Skeletal muscle tissue (tissue), 4 donors: ENCODE results near the gene ROR1. TPM values are rescaled to one million over a fixed set of nuclear protein-coding genes. Genes with fewer than 3 reads are reported as not detected.
A peak's percentile ranks its signal among the peaks of the same experiment; 100 is the strongest.

Source experiments
- H3K27ac ChIP-seq: one replicate; pipeline ENCODE4 v1.7.0; 2013; ENCODE audit warnings: mild to moderate bottlenecking, low read depth, low read length, inconsistent platforms
- H3K27me3 ChIP-seq, 3 donors: one replicate each; pipeline ENCODE4 v1.7.0; 2013; ENCODE audit warnings: low read length in 3 of 3; ENCODE audit not compliant: control insufficient read depth in 3 of 3, insufficient read depth in 3 of 3
- H3K36me3 ChIP-seq, 3 donors: one replicate each; pipeline ENCODE4 v1.7.0; 2013; ENCODE audit warnings: low read length in 3 of 3; ENCODE audit not compliant: control insufficient read depth in 3 of 3, insufficient read depth in 3 of 3
- H3K4me1 ChIP-seq, 3 donors: one replicate each; pipeline ENCODE4 v1.7.0; 2013; ENCODE audit warnings: low read length in 3 of 3, mild to moderate bottlenecking in 3 of 3; ENCODE audit not compliant: control insufficient read depth in 3 of 3, insufficient read depth in 3 of 3
- H3K4me3 ChIP-seq, 3 donors: one replicate each; pipeline ENCODE4 v1.7.0; 2013; ENCODE audit warnings: low read length in 3 of 3
- H3K9ac ChIP-seq, 3 donors: one replicate each; pipeline ENCODE4 v1.7.0; 2013; ENCODE audit warnings: low read length in 3 of 3, mild to moderate bottlenecking in 3 of 3, moderate library complexity in 2 of 3, low read depth in 1 of 3
- H3K9me3 ChIP-seq, 3 donors: one replicate each; pipeline ENCODE4 v1.7.0; 2013; ENCODE audit warnings: low read length in 3 of 3; ENCODE audit not compliant: control insufficient read depth in 3 of 3
- total RNA-seq: library from RNA; depleted of rRNA; stranded (reverse); fragments of >200 nt; gene quantifications from one replicate; pipeline ENCODE4 v1.2.3, GENCODE V29; 2014
- donor health status: Osteomylitis.

ROR1 gene
- total RNA-seq, 1 donor from 2014 or later = 7.8 TPM

DNA sequence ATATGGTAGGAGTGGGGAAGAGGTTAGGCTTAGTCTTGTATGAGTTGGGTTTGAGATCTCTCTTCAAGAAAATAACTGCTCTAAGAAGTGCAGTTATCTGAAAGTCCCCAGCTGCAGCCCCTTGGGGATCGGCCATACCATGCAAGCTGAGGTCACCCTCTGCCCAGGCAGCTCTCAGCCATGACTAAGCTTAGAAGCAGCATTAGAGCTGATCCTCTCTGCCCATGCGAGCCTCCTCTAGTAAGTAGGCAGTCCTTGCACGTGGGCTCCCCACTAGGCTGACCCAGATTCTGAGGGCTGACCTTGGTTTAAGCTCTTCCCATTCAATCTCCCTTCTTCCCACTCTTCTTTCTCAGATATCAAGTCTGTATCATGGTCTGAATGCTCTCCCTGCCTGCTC lies 308.6 kb downstream of the ROR1 start:
- Histone ChIP-seq H3K4me1 (no peaks in the 10 kb centered on the region), H3K27me3 (no peaks in the 10 kb centered on the region), H3K36me3 (no peaks in the 10 kb centered on the region), H3K9ac (no peak overlapping the region), H3K9me3 (no peaks in the 10 kb centered on the region), H3K4me3 (no peak overlapping the region), H3K27ac (no peak overlapping the region)

DNA sequence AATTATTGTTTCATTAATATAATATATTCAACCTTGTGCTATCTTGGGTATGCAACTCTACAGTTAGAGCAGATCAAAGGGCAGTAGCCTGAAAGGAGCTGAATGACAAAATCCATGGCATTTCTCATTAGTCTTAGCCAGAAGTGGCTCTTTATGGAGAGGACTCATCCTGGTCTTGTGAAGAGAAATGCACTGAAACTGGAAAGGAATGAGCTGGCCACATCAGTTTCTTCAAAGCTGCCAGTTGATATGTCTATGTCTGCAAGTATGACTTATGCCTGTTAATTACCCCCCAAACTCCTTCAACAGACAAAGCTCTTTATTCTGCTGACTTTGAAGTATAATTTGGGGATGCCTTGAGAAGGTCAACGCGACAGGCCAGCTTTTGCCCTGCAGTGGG lies 310.6 kb downstream of the ROR1 start:
- Histone ChIP-seq H3K27ac (no peak overlapping the region), H3K9me3 (no peaks in the 10 kb centered on the region), H3K36me3 (no peaks in the 10 kb centered on the region), H3K27me3 (no peaks in the 10 kb centered on the region), H3K4me1 (no peaks in the 10 kb centered on the region), H3K4me3 (no peak overlapping the region), H3K9ac (no peak overlapping the region)

DNA sequence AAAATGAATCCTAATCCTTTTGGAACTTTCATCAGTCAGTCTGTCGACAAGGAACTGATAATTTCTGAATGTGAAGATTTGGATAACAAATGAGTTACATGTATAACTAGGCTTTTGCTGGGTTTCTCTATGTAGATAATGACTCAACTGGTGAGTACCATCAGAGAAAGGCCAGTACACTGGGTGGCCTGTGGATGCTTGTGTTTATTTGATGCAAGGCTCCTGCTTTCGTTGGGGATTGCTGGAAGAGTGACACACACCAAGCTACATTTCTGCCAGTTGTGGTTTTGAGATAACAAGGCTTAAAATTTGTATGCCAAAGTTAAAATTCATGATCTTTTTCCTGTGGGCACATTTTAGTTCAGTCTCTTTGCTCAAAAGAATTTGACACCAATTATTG lies 314.0 kb downstream of the ROR1 start:
- no peaks in the 10 kb centered on the region for H3K36me3 ChIP-seq
- H3K9me3 ChIP-seq = no peaks in the 10 kb centered on the region
- H3K27me3 ChIP-seq = no peaks in the 10 kb centered on the region
- H3K4me3 ChIP-seq = no peak overlapping the region
- no peak overlapping the region for H3K27ac ChIP-seq
- no peak overlapping the region for H3K9ac ChIP-seq
- H3K4me1 ChIP-seq = no peaks in the 10 kb centered on the region

DNA sequence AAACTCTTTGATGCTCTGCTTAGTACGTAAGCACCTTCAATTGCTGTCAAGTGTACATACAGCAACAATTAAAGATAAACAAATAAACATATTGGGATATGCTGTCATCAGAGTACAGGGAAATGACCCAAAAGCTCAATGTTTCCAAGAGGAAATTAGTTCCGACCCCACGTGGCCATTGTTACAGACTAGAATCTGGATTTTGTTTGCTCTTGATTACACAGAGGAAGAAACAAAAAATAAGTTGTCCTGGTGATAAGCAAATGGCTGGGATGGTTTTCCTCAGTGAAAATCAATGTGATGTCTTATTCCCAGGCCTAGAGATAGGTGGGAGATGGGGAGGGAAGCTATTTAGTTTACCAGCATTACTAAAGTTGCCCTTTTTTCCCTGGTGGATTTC lies 316.6 kb downstream of the ROR1 start:
- Histone ChIP-seq H3K9ac (no peak overlapping the region), H3K4me3 (no peak overlapping the region), H3K4me1 (peaks cover 0 to 2% (median 0%) of the 10 kb centered on the region in 3 donors)

DNA sequence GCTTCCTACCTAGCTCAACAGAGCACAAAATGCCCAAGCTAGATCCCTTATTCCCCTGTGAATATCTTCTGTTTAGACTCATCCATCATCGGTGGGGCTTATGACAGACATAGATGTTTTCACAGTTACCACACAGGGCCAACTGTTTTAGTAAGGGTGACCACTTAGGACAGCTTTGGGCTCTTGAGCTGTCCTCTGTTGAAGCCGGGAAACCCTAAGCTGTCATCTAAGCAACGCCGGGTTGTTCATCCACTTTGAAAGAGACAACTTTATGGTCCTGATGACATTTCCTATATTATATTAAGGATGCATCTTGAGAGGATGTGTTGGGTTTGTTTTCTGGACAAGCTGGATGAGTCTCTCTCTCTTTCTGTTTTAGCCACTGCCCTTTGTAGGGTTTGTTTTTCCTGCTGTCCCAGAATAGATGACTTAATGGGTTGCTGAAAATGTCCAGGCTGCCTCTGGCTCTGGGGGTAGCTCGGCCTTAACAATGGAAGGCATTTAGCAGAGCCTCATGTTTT lies 319.1 kb downstream of the ROR1 start:
- Histone ChIP-seq H3K27me3 (no peaks in the 10 kb centered on the region), H3K4me3 (no peak overlapping the region), H3K36me3 (no peaks in the 10 kb centered on the region), H3K27ac (no peak overlapping the region), H3K4me1 (peaks cover 3 to 8% (median 4%) of the 10 kb centered on the region in 3 donors), H3K9me3 (no peaks in the 10 kb centered on the region), H3K9ac (no peak overlapping the region)

More for the DNA sequence above, 316.6 kb downstream of the ROR1 start:
- Histone ChIP-seq H3K27ac (no peak overlapping the region), H3K36me3 (no peaks in the 10 kb centered on the region), H3K27me3 (no peaks in the 10 kb centered on the region), H3K9me3 (no peaks in the 10 kb centered on the region)

DNA sequence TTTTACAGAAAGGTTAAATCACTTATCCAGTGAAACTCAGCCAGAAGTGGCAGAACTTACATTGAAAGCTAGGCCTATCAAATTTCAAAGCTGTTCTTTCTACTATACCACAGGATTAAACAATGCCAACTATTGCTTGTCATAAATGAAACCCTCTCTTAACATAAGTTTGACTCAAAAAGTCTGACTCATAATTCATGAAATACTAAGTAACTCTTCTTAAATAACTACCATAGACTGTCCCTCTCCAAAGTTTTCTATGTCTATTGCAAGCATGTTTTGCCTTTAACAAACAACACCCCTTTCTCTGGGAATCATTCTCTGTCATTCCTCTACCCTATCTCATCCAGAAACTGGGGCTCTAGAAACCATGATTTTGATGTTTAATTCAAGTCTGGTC lies 320.1 kb downstream of the ROR1 start:
- H3K27me3 ChIP-seq = no peaks in the 10 kb centered on the region
- H3K9ac ChIP-seq = no peak overlapping the region
- peaks cover 7 to 15% (median 11%) of the 10 kb centered on the region in 3 donors for H3K4me1 ChIP-seq
- H3K27ac ChIP-seq = no peak overlapping the region
- H3K4me3 ChIP-seq = no peak overlapping the region
- no peaks in the 10 kb centered on the region for H3K9me3 ChIP-seq
- H3K36me3 ChIP-seq = no peaks in the 10 kb centered on the region

DNA sequence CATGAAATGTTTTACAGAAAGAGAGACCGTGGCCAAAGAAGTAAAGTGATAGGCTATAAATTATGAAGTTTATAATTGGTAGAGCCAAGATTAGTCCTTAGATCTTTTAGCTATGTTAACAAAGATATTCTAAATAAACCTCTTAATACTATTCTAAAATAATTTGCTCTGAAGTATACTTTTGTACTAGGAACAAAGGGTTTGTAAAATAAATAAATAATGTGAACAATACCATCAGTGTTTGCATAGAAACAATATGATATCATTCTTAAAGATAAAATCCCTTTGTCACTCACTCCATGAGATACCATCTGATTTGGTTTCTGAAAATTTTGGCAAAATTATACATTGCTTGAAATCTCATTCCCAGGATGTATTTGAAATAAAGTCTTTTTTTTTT lies 322.0 kb downstream of the ROR1 start:
- H3K27me3 ChIP-seq = no peaks in the 10 kb centered on the region
- no peak overlapping the region for H3K4me3 ChIP-seq
- H3K9ac ChIP-seq = no peak overlapping the region
- H3K36me3 ChIP-seq = no peaks in the 10 kb centered on the region
- H3K9me3 ChIP-seq = no peaks in the 10 kb centered on the region
- peaks cover 7 to 15% (median 11%) of the 10 kb centered on the region in 3 donors for H3K4me1 ChIP-seq
- H3K27ac ChIP-seq = no peak overlapping the region

DNA sequence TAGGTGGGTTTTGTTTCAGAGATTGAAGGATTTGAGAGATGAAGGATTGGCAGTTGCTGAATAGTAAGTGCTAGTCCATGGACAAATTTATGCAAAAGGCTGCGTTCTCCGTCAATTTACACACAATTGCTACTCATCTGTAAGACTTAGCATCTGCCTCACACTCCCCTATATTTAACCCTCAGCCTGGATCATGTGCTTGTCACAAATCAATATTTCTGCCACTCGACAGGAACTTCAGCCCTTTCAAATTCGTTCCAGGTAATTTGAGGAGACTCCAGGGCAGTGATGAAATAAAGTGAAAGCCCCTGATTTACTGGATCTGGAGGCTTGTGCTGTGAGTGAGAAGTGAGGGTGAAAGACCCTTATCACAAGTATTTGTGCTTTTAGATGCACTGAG lies 324.0 kb downstream of the ROR1 start:
- no peaks in the 10 kb centered on the region for H3K27me3 ChIP-seq
- no peak overlapping the region for H3K27ac ChIP-seq
- no peak overlapping the region for H3K4me3 ChIP-seq
- H3K4me1 ChIP-seq = peaks cover 7 to 15% (median 11%) of the 10 kb centered on the region in 3 donors
- peak overlapping the region in 1 of 3 donors; percentile 4 for H3K9ac ChIP-seq
- H3K36me3 ChIP-seq = no peaks in the 10 kb centered on the region
- no peaks in the 10 kb centered on the region for H3K9me3 ChIP-seq

DNA sequence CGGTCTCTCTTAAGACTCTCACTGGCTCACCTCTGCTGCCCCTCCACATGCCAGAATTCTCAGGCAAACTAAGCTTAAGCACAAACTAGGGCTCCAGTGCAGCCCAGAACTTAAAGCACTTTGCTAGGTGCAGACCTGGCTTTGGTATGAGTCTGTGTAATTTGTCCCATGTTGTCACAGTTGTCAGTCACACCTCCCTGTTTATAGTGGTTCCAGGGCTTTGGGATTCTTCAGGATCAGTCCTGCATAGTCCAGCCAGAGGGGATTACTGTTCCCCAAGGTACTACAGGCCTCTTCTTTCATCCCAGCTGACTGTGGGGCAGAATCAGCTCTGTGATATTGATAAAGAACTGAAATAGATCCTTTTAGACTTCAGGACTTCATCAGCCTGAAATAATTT lies 324.6 kb downstream of the ROR1 start:
- Histone ChIP-seq H3K36me3 (no peaks in the 10 kb centered on the region), H3K4me3 (no peak overlapping the region), H3K27ac (no peak overlapping the region), H3K9me3 (no peaks in the 10 kb centered on the region), H3K27me3 (no peaks in the 10 kb centered on the region), H3K9ac (peak overlapping the region in 1 of 3 donors; percentile 4), H3K4me1 (peaks cover 7 to 15% (median 11%) of the 10 kb centered on the region in 3 donors)

DNA sequence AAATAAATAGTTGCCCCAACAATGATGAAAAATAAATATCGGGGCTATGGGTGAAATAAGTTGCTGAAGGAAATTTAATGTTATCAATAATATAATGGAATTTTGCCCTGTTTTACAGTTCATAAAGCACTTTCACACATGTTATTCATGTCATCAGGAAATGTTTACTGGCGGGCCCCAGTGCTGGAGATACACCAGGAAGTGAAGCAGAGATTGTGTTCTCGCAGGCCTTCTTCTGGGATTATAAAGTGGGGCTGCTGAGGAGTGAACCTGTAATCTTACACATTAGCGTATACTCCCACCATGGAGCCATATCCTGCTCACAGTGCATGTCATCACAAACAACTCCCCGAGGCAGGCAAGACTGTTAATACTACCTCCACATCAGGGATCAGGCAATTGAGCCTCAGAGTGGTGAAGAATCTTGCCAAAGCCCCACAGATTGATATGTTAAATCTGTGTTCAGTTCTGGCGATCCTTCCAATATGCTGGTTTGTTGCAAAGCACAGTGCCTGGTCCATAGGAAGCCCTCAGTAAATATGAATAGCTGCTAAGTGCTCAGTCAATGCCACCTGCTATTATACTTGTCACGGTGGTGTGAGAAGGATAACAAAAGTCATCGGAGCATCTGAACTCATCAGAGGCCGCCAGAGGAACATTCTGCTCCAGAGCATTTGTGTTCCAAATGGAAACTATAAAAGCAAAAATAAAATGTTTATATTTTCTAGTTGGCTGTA lies 325.2 kb downstream of the ROR1 start:
- H3K4me1 ChIP-seq = peaks cover 7 to 15% (median 11%) of the 10 kb centered on the region in 3 donors
- H3K4me3 ChIP-seq = no peak overlapping the region
- H3K9me3 ChIP-seq = no peaks in the 10 kb centered on the region
- H3K9ac ChIP-seq = no peak overlapping the region
- no peaks in the 10 kb centered on the region for H3K27me3 ChIP-seq
- H3K36me3 ChIP-seq = no peaks in the 10 kb centered on the region
- no peak overlapping the region for H3K27ac ChIP-seq
